GM10248 (cell line): ENCODE results near the gene LNX1.

Source experiments
- CTCF ChIA-PET: fragments of 300-600 bp; sonication (Branson Sonifier 250); formaldehyde crosslinking; extraction: SDS; loops from one replicate; lab custom pipeline; 2021; ENCODE audit warnings: antibody characterized with exemption; lab: Yijun Ruan, JAX
- POLR2A ChIA-PET: fragments of 350-650 bp; sonication (Branson Sonifier 250); formaldehyde crosslinking; extraction: SDS; loops from one replicate; lab custom pipeline; 2020; ENCODE audit warnings: antibody characterized with exemption; lab: Yijun Ruan, JAX
- DNase-seq: peaks from one replicate; pipeline ENCODE4 v3.0.0; 2012; ENCODE audit errors: extremely low spot score
- TF ChIP-seq, protein P1 (sequence below): IDR thresholded peaks from 2 replicates; pipeline ENCODE4 v1.5.1; 2012; ENCODE audit warnings: mild to moderate bottlenecking, low read depth; ENCODE audit errors: extremely low read depth, missing control alignments, control extremely low read depth

The LNX1 gene

DNA sequence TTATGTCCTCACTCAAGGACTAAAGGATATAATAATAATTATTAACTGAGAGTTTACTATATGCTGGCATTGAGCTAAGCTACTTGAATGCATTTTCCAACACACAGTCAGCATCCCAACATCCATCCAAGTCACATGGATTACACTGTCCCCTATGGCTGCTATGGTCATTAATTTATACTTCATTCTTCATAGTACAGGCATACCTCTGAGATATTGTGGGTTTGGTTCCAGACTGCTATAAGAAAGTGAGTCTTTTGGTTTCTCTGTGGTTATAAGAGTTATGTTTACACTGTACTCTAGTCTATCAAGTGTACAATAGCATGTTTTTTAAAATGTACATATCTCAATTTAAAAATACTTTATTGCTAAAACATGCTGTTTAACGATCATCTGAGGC lies 89.2 kb downstream of the LNX1 start:
- TF ChIP-seq, protein P1, sequence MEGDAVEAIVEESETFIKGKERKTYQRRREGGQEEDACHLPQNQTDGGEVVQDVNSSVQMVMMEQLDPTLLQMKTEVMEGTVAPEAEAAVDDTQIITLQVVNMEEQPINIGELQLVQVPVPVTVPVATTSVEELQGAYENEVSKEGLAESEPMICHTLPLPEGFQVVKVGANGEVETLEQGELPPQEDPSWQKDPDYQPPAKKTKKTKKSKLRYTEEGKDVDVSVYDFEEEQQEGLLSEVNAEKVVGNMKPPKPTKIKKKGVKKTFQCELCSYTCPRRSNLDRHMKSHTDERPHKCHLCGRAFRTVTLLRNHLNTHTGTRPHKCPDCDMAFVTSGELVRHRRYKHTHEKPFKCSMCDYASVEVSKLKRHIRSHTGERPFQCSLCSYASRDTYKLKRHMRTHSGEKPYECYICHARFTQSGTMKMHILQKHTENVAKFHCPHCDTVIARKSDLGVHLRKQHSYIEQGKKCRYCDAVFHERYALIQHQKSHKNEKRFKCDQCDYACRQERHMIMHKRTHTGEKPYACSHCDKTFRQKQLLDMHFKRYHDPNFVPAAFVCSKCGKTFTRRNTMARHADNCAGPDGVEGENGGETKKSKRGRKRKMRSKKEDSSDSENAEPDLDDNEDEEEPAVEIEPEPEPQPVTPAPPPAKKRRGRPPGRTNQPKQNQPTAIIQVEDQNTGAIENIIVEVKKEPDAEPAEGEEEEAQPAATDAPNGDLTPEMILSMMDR = no peak
- ChIA-PET POLR2A (no interaction called here), CTCF (interaction anchor here (1.1 to 1.5 kb wide), 4 partner anchors 9 to 57 kb away, joined by 3 to 8 read pairs (median 3); no protein-coding TSS in a partner anchor)
- DNase-seq = no peak

DNA sequence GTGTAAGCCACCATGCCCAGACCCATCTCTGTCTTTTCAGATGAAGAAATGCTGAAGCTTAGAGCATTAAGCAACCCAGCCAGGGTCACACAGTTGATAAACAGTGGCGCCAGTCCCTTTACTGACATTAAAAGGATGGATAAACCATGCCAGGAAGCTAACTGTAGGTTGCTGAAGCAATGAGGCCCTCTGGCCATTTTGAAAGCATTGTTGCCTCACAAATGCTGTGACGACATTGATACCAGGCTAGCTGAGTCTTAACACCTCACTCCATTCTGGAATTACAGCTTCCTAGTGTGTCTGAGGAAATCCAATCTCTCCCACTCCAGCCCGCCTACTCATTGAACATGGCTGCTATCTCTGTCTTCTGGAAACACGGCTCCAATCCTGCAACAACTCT lies 89.7 kb downstream of the LNX1 start:
- TF ChIP-seq, protein P1 = no peak
- ChIA-PET CTCF (interaction anchor here (1.1 to 2.7 kb wide), 5 partner anchors 9 to 58 kb away, joined by 3 to 8 read pairs (median 3); no protein-coding TSS in a partner anchor), POLR2A (no interaction called here)
- DNase-seq = no peak

DNA sequence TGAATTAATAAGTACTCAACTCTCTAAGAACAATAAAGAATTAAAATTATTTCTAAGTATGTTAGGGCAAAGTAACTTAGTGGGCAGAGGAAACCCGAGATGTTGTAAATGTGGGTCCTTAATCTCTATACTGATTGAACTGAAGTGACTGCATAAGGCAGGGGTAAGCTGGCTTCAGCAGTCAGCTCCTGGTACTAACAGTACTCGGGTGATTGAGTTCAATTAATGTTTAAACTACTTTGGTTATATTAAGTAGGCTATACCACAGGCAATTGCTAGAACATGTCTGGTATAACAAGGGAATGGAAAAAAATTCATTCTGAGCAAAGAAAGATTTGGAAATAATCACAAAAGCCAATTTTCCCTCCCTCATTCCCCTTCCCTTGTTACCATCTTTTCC lies 90.7 kb downstream of the LNX1 start:
- CTCF ChIA-PET = interaction anchor here (0.9 to 2.7 kb wide), 2 partner anchors 8 to 10 kb away, joined by 3 to 8 read pairs; no protein-coding TSS in a partner anchor
- TF ChIP-seq, protein P1 = no peak
- DNase-seq = no peak
- POLR2A ChIA-PET = no interaction called here

DNA sequence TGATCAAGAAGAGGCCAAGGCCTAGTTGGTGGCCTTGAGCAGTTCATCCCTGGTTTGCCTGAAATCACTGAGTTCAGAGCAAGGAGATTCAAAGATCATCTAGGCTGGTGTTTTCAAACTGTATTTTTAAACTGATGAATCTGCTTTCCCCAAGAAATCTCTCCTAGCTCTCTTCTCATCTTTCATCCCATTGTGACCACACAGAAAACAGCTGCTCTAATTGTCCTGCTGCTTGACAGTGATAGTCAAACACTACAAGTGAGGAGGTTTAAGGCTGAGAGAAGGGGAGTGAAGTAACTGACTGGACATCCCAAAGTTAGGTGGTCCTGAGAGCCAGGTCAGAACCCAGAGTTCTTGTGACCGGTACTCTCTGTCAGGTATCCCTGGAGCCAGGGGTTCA lies 91.5 kb downstream of the LNX1 start:
- CTCF ChIA-PET = interaction anchor here (0.9 to 2.7 kb wide), 2 partner anchors 9 to 10 kb away, joined by 3 to 8 read pairs; no protein-coding TSS in a partner anchor
- TF ChIP-seq, protein P1 = no peak
- no peak for DNase-seq
- POLR2A ChIA-PET = no interaction called here

DNA sequence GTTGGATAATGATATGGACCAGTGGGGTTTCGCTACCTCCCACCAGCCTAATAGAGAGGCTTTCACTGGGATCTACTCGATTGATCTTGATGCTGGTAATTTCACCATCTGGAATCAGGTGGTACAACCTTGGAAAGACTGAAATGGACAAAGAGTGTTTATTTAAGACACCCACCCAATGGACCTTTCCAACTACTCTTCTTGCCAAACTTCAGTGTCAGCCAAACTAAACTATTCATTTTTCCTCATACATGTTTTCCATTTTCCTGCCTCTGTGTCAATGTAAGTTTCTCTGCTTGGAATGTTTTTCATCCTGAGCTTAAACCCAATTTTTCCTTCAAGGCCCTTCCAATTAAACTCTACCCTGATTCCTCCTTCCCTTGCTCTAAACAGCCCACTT lies 92.6 kb downstream of the LNX1 start:
- TF ChIP-seq, protein P1 = no peak
- DNase-seq = no peak
- ChIA-PET CTCF (interaction anchor here (1.6 to 2.7 kb wide), 2 partner anchors 9 to 10 kb away, joined by 4 to 8 read pairs; no protein-coding TSS in a partner anchor), POLR2A (no interaction called here)

DNA sequence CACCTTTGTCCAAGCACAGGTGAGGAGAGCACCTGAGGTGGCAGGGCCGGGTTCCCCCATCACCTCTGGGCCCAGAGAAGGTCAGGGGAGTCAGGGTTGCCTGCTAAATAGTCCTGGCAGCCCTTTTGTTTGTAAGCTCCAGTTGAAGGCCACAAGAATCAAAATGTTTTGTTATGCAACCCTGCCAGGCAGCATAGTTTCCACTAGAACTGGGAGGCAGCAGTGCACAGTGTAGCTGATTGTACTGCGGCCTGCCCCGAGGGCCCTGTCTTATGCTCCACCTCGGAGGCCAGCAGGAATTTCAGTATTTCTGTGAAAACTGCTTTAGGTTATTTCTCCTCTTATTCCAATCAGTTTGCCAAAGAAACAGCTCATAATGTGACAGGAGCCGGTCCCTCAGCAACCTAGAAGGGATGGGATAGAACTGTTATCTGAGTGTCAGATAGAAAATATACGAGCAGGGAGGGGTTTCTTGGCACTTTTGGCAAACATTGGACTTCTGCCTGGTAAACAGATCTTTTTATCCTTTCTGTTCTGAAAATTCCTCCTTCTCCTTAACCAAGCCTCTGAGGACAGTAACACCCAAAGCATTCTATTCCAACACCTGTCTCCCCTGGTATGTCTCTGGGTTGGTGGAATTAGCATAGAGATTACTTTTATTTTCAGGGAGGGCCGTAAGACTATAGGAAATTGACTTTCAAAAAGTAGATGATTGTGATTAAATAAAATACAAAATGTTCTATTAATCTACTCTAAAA lies 93.6 kb downstream of the LNX1 start:
- ChIA-PET CTCF (interaction anchor here (1.1 to 1.6 kb wide), 5 partner anchors 8 to 27 kb away, joined by 3 to 5 read pairs (median 4); no protein-coding TSS in a partner anchor), POLR2A (no interaction called here)
- TF ChIP-seq, protein P1 = no peak
- DNase-seq = no peak
